Measurements from ENCODE around the gene DPP10.

Gene DPP10

DNA sequence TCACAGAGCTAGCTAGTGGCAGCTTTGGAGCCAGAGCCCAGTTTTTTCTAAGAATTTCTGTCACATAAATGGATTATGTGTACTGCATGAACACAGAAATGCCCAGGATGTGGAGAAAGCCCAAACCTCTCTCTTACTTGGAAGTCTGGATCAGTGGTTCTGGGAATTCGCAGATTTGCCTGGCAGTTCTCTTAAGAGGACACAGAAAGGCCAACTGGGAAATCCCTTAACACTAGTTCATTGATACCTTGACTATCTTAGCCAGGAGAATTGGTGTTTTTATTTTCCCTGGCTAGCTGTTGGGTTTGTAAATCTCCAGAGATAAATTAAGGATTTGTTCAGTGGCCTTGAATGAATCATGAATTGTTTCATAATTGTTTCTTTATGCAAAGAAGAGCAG lies 95.3 kb downstream of the DPP10 start:
- Histone ChIP-seq H2AFZ (ENCODE audit: low read depth, low read length) (no peak overlapping the region), H3K4me1 (ENCODE audit: insufficient read depth, low read length) (no peaks in the 10 kb centered on the region), H3K27ac (ENCODE audit: low read length) (no peak overlapping the region), H4K20me1 (ENCODE audit: insufficient read depth, low read length) (no peaks in the 10 kb centered on the region), H3K4me2 (ENCODE audit: insufficient read depth, low read length) (no peak overlapping the region), H3K9me3 (ENCODE audit: insufficient read depth, low read length, severe bottlenecking) (no peaks in the 10 kb centered on the region), H3K36me3 (ENCODE audit: insufficient read depth, low read length) (no peaks in the 10 kb centered on the region), H3K79me2 (ENCODE audit: insufficient read depth, low read length) (no peaks in the 10 kb centered on the region), H3K27me3 (ENCODE audit: insufficient read depth, low read length, poor library complexity) (no peaks in the 10 kb centered on the region), H3K4me3 (ENCODE audit: low read depth in 1 of 2, low read length in 2 of 2) (no peak overlapping the region), H3K9ac (ENCODE audit: low read depth, low read length) (no peak overlapping the region)
- ATAC-seq (ENCODE audit: insufficient read depth, low read depth) (no peak), DNase-seq (no peak)
- TF ChIP-seq, protein P1, sequence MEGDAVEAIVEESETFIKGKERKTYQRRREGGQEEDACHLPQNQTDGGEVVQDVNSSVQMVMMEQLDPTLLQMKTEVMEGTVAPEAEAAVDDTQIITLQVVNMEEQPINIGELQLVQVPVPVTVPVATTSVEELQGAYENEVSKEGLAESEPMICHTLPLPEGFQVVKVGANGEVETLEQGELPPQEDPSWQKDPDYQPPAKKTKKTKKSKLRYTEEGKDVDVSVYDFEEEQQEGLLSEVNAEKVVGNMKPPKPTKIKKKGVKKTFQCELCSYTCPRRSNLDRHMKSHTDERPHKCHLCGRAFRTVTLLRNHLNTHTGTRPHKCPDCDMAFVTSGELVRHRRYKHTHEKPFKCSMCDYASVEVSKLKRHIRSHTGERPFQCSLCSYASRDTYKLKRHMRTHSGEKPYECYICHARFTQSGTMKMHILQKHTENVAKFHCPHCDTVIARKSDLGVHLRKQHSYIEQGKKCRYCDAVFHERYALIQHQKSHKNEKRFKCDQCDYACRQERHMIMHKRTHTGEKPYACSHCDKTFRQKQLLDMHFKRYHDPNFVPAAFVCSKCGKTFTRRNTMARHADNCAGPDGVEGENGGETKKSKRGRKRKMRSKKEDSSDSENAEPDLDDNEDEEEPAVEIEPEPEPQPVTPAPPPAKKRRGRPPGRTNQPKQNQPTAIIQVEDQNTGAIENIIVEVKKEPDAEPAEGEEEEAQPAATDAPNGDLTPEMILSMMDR (IDR thresholded peaks at IDR 0.05; ENCODE audit: borderline replicate concordance, extremely low read depth, low read length, poor library complexity, severe bottlenecking), result no peak
- no peak for TF ChIP-seq EZH2 (IDR thresholded peaks at IDR 0.05; ENCODE audit: borderline replicate concordance, low read depth, low read length, severe bottlenecking)

DNA sequence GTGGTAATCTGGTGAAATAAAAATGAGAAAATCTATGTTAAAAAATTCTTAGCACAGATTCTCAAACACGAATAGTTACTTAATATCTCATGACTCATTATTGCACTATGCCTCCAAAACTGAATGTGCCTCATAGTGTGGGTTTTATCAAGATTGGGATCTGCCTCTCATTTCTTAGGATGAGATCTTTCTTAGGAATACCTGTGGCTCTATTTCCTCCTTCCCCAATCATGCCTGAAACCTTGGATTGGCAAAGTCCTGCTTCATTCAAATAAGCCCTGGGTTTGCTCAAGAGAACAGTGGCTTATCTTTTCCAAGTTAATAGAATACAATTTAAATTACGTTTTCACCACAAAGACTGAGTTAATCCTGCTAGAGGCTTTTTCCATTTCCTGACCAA lies 100.3 kb downstream of the DPP10 start:
- Histone ChIP-seq H3K79me2 (ENCODE audit: insufficient read depth, low read length) (no peaks in the 10 kb centered on the region), H3K36me3 (ENCODE audit: insufficient read depth, low read length) (no peaks in the 10 kb centered on the region), H3K9me3 (ENCODE audit: insufficient read depth, low read length, severe bottlenecking) (no peaks in the 10 kb centered on the region), H3K27ac (ENCODE audit: low read length) (no peak overlapping the region), H3K9ac (ENCODE audit: low read depth, low read length) (no peak overlapping the region), H4K20me1 (ENCODE audit: insufficient read depth, low read length) (no peaks in the 10 kb centered on the region), H3K4me3 (ENCODE audit: low read depth in 1 of 2, low read length in 2 of 2) (no peak overlapping the region), H2AFZ (ENCODE audit: low read depth, low read length) (no peak overlapping the region), H3K4me2 (ENCODE audit: insufficient read depth, low read length) (no peak overlapping the region), H3K4me1 (ENCODE audit: insufficient read depth, low read length) (no peaks in the 10 kb centered on the region), H3K27me3 (ENCODE audit: insufficient read depth, low read length, poor library complexity) (no peaks in the 10 kb centered on the region)
- ATAC-seq (ENCODE audit: insufficient read depth, low read depth) (no peak), DNase-seq (no peak)
- TF ChIP-seq, protein P1 (IDR thresholded peaks at IDR 0.05; ENCODE audit: borderline replicate concordance, extremely low read depth, low read length, poor library complexity, severe bottlenecking), result no peak
- no peak for TF ChIP-seq EZH2 (IDR thresholded peaks at IDR 0.05; ENCODE audit: borderline replicate concordance, low read depth, low read length, severe bottlenecking)

DNA sequence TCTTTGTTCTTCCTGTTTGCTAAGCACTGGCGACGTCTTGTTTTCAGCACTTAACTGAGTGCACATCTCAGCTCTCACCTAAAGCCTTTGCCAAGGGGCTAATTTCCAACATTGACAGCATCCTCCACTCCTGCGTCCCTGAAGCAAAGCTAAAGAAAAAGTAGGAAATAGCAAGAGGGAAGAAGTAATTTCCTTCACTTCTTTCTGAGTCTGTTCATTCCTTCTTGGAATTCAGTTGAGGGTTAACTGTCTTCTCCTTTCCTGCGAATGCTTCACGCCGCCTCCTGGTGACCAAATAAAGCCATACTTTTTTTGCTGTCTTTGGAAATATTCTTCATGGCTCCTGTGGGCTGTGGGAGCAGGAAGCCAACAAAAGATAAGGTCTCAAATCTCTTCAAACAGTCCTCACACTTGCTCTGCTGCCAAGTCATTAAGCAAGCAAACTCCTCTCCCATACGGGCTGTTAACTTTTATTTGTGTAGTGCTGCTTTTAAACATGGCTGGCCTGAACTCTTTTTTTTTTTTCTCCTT lies 100.9 kb downstream of the DPP10 start:
- Histone ChIP-seq H3K27ac (ENCODE audit: low read length) (no peak overlapping the region), H2AFZ (ENCODE audit: low read depth, low read length) (no peak overlapping the region), H3K79me2 (ENCODE audit: insufficient read depth, low read length) (no peaks in the 10 kb centered on the region), H3K36me3 (ENCODE audit: insufficient read depth, low read length) (no peaks in the 10 kb centered on the region), H3K9me3 (ENCODE audit: insufficient read depth, low read length, severe bottlenecking) (no peaks in the 10 kb centered on the region), H3K4me3 (ENCODE audit: low read depth in 1 of 2, low read length in 2 of 2) (no peak overlapping the region), H3K4me1 (ENCODE audit: insufficient read depth, low read length) (no peaks in the 10 kb centered on the region), H3K9ac (ENCODE audit: low read depth, low read length) (no peak overlapping the region), H3K27me3 (ENCODE audit: insufficient read depth, low read length, poor library complexity) (no peaks in the 10 kb centered on the region), H3K4me2 (ENCODE audit: insufficient read depth, low read length) (no peak overlapping the region), H4K20me1 (ENCODE audit: insufficient read depth, low read length) (no peaks in the 10 kb centered on the region)
- ATAC-seq (ENCODE audit: insufficient read depth, low read depth), result no peak
- TF ChIP-seq EZH2 (IDR thresholded peaks at IDR 0.05; ENCODE audit: borderline replicate concordance, low read depth, low read length, severe bottlenecking), result no peak
- TF ChIP-seq, protein P1 (IDR thresholded peaks at IDR 0.05; ENCODE audit: borderline replicate concordance, extremely low read depth, low read length, poor library complexity, severe bottlenecking), result no peak
- no peak for DNase-seq

DNA sequence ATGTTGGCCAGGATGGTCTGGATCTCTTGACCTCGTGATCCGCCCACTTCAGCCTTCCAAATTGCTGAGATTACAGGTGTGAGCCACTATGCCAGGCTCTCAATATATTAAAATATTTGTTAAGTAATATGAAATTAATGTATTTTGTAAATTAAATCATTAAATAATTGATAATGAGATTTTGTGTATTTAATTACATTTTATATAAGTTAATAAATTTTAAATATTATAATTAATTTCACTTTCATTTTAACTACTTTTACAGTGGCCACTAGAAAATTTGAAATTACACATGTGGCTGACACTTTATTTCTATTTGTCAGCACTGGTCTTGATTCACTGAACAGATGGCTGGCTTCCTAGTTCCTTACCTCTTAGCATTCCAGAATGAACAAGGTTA lies 102.6 kb downstream of the DPP10 start:
- H3K4me1 ChIP-seq (ENCODE audit: insufficient read depth, low read length), result no peaks in the 10 kb centered on the region
- no peak overlapping the region for H3K4me2 ChIP-seq (ENCODE audit: insufficient read depth, low read length)
- ATAC-seq (ENCODE audit: insufficient read depth, low read depth) (no peak), DNase-seq (no peak)
- no peaks in the 10 kb centered on the region for H3K36me3 ChIP-seq (ENCODE audit: insufficient read depth, low read length)
- H3K9ac ChIP-seq (ENCODE audit: low read depth, low read length), result no peak overlapping the region
- no peak overlapping the region for H2AFZ ChIP-seq (ENCODE audit: low read depth, low read length)
- TF ChIP-seq EZH2 (IDR thresholded peaks at IDR 0.05; ENCODE audit: borderline replicate concordance, low read depth, low read length, severe bottlenecking), result no peak
- TF ChIP-seq, protein P1 (IDR thresholded peaks at IDR 0.05; ENCODE audit: borderline replicate concordance, extremely low read depth, low read length, poor library complexity, severe bottlenecking), result no peak
- H3K27ac ChIP-seq (ENCODE audit: low read length), result no peak overlapping the region
- no peaks in the 10 kb centered on the region for H3K79me2 ChIP-seq (ENCODE audit: insufficient read depth, low read length)
- no peaks in the 10 kb centered on the region for H3K9me3 ChIP-seq (ENCODE audit: insufficient read depth, low read length, severe bottlenecking)
- H3K4me3 ChIP-seq (ENCODE audit: low read depth in 1 of 2, low read length in 2 of 2), result no peak overlapping the region
- no peaks in the 10 kb centered on the region for H3K27me3 ChIP-seq (ENCODE audit: insufficient read depth, low read length, poor library complexity)
- no peaks in the 10 kb centered on the region for H4K20me1 ChIP-seq (ENCODE audit: insufficient read depth, low read length)

Data from DND-41 (cell line).